ENCODE data around the gene AQR. TPM values are rescaled to one million over a fixed set of nuclear protein-coding genes. Genes with fewer than 3 reads are reported as not detected.

AQR gene
- total and polyA plus RNA-seq, 2 of the 8 experiments (the other 6 are each of a cell fraction or from before 2014, with no cell fraction given), result 34.5 to 57.6 TPM

DNA sequence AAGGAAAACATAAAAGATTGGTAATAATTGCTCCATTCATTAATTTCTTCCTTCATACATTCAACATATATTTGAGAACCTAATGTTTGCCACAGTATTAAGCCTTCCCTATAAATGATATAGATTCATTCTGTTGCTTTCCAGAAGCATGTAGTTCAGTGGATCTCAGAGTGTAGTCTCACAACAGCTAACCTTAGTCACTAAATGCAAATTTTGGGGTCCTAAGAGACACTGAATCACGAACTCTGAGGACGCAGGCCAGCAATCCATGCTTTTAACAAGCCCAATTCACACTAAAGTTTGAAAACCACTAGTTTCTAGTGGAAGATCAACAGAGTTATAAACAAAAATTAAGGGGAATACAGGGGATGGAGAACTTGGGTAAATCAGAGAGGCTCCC, 7.2 kb upstream of the AQR start (continued):
- TF ChIP-seq JUN (IDR thresholded peaks at IDR 0.05; ENCODE audit: low read depth, low read length) (no peak), JUND (IDR thresholded peaks at IDR 0.05; ENCODE audit: low read length) (no peak), FOSL1 (IDR thresholded peaks at IDR 0.05; ENCODE audit: insufficient read depth, low read depth, low read length) (no peak), RAD21 (IDR thresholded peaks at IDR 0.05 in 1 of 2, conservative IDR thresholded peaks at IDR 0.05 in 1 of 2; ENCODE audit: low read depth in 2 of 2, low read length in 2 of 2) (no peak), BACH1 (IDR thresholded peaks at IDR 0.05; ENCODE audit: low read length) (no peak), POLR2A (IDR thresholded peaks at IDR 0.05; ENCODE audit: control extremely low read depth in 1 of 2, low read depth in 2 of 2, low read length in 2 of 2) (no peak)
